A673 (cell line): Measurements from ENCODE around the gene HERC2.

ENCODE experiments used
- EZH2 ChIP-seq: fragments of 200-600 bp; sonication (generic); IDR thresholded peaks from 2 replicates; pipeline ENCODE4 v1.6.1; 2017; ENCODE audit warnings: borderline replicate concordance, low read depth, mild to moderate bottlenecking, mixed read lengths, antibody characterized with exemption, low read length; ENCODE audit not compliant: poor library complexity, severe bottlenecking
- TF ChIP-seq, protein P1 (sequence below): fragments of 300-800, 200-600 bp; sonication (generic); conservative IDR thresholded peaks from 2 replicates; pipeline ENCODE4 v1.5.1; 2017; ENCODE audit warnings: low read depth, mild to moderate bottlenecking, antibody characterized with exemption, low read length, moderate library complexity, mixed read lengths

DNA sequence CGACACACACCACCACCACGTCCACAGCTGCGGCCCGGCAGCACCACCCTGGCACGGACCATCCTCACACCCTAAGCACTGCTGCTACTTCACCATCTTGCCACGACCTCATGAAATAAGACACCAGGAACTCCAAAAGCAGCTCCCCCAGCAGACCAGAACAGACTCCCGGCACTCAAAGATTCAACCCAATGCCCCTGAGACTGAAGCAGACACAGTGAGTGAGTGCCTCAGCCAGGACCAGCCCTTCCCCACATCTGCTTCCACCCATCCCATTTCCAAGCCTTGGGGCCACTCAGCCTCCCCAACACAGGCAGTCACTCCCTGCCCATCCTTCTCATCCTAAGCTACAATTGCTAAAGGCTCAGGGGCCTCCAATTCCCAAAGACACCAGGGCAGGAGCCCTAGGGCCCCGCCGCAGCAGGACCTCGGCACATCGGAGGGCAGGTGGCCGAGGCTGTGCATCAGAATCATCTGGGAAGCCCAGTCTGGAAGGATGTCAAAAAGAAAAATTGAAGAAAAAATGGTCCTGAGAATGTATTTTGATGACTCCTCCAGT, 204.5 kb downstream of the HERC2 start:
- TF ChIP-seq, protein P1, sequence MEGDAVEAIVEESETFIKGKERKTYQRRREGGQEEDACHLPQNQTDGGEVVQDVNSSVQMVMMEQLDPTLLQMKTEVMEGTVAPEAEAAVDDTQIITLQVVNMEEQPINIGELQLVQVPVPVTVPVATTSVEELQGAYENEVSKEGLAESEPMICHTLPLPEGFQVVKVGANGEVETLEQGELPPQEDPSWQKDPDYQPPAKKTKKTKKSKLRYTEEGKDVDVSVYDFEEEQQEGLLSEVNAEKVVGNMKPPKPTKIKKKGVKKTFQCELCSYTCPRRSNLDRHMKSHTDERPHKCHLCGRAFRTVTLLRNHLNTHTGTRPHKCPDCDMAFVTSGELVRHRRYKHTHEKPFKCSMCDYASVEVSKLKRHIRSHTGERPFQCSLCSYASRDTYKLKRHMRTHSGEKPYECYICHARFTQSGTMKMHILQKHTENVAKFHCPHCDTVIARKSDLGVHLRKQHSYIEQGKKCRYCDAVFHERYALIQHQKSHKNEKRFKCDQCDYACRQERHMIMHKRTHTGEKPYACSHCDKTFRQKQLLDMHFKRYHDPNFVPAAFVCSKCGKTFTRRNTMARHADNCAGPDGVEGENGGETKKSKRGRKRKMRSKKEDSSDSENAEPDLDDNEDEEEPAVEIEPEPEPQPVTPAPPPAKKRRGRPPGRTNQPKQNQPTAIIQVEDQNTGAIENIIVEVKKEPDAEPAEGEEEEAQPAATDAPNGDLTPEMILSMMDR = no peak
- no peak for TF ChIP-seq EZH2
